Gastroesophageal sphincter (tissue), 3 donors: ENCODE results near the gene SNX25.

ENCODE experiments used
- POLR2A ChIP-seq, 2 donors: fragments of 450-650 bp; IDR thresholded peaks; one replicate each; pipeline ENCODE4 v1.6.1; 2017; ENCODE audit warnings: antibody characterized with exemption in 2 of 2, mild to moderate bottlenecking in 2 of 2, moderate library complexity in 1 of 2
- TF ChIP-seq, protein P1 (sequence below), 4 experiments: fragments of 200-600 bp in 2 of 4; fragments of 450-650 bp in 2 of 4; sonication (generic) in 1 of 4; IDR thresholded peaks; one replicate each; pipeline ENCODE4 v1.5.1; 2017 to 2019; ENCODE audit warnings: antibody characterized with exemption in 4 of 4, mild to moderate bottlenecking in 2 of 4, moderate library complexity in 2 of 4

DNA sequence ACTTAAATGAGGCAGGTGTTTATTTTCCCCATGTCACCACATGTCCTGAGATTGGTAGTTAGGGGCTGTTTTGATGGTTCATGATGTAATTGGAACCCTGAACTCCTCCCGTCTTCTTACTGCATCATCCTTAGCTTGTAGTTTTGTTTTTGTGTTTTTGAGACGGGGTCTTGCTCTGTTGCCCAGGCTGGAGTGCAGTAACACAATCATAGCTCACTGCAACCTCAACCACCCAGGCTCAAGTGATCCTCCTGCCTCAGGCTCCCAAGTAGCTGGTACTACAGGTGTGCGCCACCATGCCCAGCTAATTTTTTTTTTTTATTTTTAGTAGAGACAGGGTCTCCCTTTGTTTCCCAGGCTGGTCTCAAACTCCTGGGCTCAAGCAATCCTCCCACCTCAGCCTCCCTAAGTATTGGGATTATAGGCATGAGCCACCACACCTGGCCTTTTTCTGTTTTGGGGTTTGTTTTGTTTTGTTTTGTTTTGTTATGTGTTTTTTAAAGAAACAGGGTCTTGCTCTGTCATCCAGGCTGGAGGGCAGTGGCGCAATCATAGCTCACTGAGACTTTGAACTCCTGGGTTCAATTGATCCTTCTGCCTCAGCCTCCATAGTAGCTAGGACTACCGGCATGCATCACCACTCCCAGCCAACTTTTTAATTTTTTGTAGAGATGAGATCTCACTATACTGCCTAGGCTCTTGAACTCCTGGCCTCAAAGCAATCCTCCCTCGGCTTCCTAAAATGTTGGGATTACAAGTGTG lies 76.4 kb downstream of the SNX25 start:
- TF ChIP-seq POLR2A (IDR thresholded peaks at IDR 0.05): no peak
- TF ChIP-seq, protein P1, sequence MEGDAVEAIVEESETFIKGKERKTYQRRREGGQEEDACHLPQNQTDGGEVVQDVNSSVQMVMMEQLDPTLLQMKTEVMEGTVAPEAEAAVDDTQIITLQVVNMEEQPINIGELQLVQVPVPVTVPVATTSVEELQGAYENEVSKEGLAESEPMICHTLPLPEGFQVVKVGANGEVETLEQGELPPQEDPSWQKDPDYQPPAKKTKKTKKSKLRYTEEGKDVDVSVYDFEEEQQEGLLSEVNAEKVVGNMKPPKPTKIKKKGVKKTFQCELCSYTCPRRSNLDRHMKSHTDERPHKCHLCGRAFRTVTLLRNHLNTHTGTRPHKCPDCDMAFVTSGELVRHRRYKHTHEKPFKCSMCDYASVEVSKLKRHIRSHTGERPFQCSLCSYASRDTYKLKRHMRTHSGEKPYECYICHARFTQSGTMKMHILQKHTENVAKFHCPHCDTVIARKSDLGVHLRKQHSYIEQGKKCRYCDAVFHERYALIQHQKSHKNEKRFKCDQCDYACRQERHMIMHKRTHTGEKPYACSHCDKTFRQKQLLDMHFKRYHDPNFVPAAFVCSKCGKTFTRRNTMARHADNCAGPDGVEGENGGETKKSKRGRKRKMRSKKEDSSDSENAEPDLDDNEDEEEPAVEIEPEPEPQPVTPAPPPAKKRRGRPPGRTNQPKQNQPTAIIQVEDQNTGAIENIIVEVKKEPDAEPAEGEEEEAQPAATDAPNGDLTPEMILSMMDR (IDR thresholded peaks at IDR 0.05): no peak
